ENCODE results near the gene ANKRD53.
"Not testable (repeated sequence)": the region's sequence is repeated elsewhere in the genome, so short reads cannot be mapped to it uniquely, and the experiment has no call there.

The ANKRD53 gene

DNA sequence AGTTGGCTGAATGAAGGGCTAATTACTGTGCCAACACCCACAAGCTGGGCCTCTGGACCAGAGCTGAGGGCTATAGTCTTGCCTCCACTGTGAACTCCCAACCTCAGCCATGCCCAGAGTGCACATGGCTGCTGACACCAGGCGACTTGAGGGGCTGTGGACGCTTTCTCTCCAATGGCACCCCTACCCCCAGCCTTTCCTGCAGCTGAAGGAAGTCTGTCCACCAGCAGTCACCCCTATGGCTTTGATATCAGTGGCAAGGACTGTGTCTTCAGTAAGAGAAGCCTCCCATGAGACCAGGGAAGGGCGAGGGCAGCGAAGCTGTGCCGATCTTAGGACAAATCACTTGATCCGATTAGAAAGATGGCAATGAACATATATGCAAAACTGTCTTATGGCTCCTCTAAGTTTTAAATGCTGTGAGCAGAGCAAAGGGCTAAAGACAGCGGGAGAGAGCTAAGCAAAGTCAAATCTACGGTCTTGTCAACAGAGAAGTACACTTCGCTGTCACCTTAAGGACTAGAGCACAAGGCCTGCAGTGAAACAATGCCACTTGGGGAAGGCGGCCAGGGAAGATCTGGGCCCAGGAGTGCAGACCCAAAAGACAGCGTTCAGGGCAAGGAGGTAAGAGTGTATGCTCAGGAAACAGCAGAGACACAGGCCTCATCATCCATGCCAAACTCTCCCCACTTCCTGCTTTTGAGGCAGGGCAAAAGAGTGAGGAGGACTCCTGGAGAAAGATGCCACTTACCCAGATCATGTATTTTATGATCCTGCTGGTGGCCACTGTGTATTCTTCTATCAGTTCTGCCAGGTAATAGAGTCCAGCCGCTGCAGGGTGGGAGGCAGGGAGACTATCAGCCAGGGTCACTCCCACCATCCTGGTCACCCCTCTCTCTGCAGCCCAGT lies 14.8 kb downstream of the ANKRD53 start:
- DNase-seq: no peak

DNA sequence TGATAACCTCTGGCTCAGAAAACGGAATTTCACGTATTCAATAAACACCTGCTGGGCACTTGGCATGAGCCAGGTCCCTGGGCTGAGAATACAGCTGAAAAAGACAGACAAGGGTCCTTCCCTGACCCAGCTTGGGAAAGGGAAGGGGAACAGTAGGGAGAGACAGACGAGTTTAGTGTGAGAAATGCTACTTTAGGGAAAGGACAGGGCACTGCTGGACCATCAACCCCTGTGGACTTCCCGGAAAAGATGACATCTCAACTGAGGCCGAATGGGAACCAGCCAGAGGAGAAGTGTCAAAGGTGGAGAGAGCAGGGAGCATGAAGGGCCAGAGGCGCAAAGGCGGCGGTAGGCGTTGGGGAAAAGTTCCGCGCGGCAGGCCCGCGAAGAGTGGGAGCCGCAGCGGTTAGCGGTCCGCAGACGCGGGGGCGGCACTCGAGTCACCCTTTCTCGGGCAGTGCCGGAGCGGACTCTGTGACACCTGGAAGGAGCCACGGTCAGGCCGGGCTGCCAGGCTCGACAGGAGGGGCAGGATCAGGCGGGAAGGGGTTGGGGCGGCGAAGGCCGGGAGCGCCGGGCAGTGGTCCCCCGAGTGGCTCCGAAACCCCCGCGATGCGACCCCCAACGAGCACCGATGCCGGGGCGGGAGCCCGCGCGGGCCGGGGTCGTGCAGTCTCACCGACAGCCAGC lies 15.7 kb downstream of the ANKRD53 start:
- DNase-seq: no peak

DNA sequence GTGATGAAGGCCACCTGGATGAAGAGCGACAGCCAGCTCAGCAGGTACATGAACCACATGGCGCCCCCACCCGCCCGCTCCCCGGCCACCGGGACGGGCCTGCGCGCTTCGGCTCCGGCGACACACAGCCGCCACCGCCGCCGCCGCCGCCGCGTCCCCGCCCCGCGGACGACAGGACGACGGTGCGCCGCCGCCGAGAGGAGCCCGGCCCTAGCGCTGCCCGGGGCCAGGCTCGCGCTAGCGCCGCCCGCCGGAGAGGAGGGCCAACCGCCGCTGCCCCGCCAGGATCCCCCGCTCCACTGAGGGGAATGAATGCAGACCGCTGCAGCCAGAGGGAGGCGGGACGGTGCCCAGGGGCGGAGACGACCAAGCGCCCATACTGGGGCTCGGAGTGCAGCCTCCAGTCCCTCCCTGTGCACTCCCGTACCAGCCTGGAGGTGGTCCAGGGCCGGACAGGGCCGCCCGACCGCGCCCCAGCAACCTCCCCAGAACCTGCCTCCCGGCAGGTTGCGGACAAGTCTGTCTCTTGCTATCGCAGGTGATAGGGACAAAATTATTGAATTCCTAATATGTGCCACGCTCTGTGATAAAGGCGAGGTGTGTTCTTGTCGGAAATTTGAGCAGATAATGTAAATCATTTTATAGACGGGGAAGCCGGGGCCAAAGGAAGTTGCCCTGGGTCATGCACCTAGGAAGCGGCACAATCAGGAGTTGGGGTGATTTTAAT lies 16.4 kb downstream of the ANKRD53 start, which contains the start of gene TEX261:
Gene TEX261, minus strand, starts transcription at position 175 of the 727 bp plus-strand sequence. Its CDS starts 116 bp downstream, at position 59.
- DNase-seq: no peak

DNA sequence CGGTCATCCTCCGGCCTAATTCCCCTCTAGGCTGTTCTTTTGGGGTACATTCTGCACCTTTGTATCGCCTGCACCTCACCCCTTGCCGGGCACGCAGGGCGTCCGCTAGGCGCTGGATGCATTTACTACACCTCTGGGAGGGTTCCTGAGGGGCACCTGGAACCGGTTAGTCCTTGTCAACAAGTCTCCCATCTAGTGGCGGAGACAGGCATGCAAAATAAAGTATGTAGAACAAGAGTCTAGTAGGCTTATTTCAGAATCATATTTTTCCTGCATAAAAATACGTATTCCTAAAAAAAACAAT lies 16.9 kb downstream of the ANKRD53 start:
- DNase-seq: no peak

DNA sequence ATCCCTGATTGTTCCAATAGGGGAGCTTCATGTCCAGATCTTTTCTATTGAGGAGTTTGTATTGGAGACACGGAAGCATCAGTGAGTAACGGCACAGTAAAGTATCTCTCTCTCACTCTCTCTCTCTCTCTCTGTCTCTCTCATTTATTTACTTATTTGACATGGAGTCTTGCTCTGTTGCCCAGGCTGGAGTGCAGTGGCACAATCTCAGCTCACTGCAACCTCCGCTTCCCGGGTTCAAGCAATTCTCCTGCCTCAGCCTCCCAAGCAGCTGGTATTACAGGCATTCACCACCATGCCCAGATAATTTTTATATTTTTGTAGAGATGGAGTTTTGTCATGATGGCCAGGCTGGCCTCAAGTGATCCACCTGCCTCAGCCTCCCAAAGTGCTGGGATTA lies 20.5 kb downstream of the ANKRD53 start:
- DNase-seq: not testable (repeated sequence)

DNA sequence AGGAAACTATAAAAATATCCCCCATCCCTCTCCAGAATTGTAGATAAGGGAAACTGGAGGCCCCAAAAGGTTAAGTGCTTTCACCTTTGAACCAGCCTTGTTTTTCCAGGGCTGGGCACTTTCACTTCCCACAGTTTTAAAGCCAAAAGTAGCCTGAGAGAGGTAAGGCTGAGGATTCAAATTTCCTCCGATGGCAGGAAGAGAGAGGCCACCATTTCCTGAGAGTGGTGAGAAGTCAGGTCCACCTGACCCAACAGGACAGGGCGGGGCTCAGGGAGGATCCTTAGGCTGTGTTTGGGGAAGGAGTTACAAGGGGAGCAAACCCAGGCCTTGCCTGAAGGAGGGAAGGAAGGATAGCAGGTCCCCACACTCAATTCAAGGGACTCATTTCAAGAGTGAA lies 20.9 kb downstream of the ANKRD53 start:
- DNase-seq: no peak

DNA sequence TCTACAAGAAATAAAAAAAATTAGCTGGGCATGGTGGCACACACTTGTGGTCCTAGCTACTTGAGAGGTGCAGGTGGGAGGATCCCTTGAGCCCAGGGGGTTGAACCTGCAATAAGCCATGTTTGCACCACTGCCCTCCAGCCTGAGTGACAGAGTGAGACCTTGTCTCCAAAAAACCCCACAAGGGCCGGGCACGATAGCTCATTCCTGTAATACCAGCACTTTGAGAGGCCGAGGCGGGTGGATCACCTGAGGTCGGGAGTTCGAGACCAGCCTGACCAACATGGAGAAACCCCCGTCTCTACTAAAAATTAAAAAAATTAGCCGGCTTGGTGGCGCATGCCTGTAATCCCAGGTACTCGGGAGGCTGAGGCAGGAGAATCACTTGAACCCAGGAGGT lies 21.5 kb downstream of the ANKRD53 start:
- DNase-seq: not testable (repeated sequence)

DNA sequence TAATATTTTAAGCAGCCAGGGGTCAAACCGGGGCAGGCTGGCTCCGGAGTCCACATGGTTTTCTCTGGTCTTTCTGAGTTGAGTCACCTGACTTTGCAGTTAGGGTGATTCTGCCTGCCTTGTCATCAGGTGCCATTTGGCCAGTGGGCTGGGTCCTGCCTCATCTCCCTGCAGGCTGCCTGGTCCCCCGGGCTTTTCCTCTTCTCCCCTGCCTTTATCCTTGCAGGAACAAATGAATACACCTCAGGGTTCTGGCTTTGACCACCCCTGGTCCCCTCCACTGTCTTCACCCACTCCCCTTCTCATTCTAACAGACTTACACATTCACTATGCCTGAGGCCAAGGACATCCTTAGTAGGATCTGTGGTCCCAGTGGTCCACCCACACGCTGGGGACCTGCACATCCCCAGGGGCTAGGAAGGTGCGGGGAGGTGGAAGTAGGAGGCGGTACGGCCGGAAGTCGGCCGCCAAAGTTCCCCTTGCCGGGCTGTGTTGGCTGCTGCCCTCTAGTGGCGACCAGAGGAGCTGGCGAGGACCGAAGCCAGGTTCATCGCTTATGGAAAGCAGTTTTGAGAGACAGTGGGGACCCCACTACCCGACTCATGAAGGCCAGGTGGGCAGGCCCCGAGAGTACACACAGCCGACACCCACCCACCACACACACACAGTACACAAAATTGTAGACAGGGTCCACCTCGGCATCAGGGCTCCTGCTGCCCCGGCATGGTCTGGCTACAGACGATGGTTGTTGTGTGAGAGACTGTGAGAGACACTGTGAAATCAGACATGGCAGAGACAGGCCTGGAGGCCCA lies 22.6 kb downstream of the ANKRD53 start:
- no peak for DNase-seq

DNA sequence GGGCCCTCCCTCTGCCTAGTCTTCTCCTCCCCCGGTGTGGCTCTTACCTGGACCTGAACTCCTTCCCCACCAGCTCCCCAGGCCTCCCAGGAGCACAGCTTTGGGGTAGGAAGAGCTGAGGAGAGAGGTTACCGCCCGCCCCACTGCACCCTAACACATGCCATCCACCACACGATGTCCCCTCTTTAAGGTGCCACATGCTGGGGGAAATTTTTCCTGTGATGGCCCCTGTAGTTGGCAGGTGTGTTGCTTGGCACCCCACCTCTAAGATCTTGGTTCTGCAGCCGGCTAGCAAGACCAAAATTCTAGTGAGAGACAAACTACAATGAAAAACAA lies 23.1 kb downstream of the ANKRD53 start:
- DNase-seq: no peak

DNA sequence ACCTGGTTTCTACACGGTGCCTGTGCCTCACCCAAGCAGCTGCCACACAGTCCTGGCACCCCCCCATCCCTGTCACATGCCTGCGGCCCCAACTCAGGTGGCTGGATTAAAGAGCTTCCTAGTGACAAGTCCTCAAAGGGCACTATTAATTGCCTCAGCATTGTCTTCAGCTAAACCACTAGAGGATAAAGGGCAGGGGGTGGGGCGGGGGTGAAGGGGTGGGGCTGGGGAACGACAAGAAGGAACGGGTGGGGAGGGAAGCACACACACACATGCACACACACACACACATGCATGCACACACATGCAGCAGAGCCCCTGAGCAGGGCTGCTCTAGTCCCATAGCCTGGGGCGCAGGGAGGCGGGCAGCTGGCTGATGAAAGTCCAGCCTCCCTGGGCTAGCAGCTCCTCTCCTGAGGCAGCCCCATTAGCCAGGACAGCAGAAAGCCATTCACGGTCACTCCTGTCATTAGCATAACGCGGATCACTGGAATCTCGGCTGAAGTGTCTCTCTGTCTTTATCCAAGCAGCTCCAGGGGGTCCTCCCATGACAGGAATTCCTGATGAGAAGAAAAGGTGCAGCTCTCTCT lies 23.6 kb downstream of the ANKRD53 start:
- DNase-seq: no peak

DNA sequence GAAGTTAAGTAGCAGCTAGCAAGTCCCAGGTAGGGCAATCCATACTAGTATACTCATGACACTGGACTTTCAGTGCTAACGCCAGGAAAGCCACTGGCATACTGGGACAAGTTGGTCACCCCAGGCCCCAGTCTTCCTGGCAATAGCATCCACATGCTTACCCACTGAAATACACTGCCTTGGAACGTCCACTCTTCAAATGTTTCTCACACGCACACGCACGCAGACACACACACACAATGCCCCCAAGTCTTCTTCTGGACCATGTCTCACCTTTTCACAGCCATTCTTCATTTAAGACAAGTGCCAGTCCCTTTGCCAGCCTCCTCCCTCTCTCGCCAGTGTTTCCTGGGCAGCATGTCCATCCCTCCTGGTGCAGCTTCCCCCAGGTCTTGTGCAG lies 25.0 kb downstream of the ANKRD53 start:
- no peak for DNase-seq

DNA sequence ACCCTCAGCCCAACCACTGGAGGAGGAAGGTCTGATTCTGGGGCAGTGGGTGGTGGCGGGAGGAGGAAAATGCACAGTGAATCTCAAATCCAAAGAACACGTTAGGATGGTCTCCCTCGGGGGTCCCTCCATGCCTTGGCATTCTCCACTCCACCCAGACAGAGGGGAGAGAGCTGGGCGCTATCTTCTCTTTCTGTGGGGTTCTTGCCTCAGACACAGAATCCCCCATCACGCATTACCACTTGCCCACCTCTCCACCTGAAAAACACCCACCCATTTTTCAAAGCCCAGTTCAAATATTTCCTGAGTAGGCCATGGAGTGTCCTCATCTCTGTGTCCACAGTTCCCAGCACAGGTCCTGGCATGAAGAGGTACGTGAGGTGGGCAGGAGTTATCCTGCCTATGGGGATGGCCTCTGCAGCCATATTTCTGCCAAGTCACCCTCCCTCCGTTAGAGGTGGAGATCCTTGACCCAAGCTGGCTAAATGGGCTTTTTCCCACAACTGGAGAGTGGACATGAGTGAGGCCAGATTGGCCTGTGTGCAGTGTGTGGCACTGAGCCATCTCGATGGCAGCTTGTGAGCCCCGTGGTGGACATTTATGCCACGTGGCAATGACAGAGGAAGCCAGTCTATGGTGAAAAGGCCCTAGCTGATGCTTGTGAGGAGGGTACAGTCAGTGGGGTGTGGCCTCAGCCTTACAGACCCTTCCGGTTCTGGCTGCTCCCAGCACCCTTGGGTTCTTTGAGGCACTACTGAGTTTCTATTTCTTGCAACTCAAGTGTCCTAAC lies 25.7 kb downstream of the ANKRD53 start:
- no peak for DNase-seq

DNA sequence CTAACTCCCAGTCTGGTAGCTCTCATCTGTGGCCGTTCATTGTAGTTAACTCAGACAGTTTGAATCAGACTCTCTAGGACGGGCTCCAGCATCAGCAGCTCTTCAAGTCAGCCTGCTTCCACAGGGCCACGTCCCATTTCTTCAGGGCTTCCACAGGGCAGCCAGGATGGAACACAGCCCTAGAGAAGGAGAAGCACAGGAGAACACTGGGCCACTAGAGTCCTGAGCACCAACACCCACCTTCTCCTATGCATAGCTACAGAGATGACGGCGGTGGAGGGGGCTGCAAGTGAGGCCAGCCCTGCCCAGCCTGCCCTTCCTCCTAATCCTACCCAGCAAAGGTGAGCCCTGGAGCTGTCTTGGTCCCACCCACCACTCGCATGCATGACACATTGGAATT lies 26.4 kb downstream of the ANKRD53 start:
- no peak for DNase-seq

DNA sequence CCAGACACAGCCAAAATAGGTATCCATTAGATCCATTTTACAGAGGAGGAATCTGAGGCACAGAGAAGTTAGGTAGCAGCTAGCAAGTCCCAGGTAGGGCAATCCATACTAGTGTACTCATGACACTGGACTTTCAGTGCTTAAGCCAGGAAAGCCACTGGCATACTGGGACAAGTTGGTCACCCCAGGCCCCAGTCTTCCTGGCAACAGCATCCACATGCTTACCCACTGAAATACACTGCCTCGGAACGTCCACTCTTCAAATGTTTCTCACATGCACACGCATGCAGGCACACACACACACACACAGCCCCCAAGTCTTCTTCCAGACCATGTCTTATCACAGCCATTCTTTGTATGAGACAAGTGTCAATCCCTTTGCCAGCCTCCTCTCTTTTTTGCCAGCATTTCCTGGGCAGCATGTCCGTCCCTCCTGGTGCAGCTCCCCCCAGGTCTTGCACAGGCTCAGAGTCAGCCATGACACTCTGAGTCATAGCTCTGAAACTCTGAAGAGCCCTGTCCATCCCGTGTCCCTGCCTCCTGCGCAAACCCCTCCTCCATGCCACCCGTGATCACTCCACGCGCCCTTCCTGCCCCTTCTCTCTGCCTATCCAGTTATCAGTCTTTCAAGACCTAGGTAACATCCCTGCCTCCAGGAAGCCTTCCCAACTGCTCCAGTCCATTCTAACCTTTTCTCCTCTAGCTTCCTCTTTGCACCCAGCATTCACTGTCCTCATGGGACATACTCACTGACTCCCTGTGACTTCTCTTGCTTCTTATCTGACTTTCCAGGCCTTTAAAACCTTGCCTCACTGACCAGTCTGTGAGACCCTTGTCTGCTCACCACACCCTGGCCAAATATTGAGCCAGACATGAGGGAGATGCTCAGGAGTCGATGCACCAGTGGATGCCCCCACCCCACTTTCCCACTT lies 27.1 kb downstream of the ANKRD53 start:
- no peak for DNase-seq

DNA sequence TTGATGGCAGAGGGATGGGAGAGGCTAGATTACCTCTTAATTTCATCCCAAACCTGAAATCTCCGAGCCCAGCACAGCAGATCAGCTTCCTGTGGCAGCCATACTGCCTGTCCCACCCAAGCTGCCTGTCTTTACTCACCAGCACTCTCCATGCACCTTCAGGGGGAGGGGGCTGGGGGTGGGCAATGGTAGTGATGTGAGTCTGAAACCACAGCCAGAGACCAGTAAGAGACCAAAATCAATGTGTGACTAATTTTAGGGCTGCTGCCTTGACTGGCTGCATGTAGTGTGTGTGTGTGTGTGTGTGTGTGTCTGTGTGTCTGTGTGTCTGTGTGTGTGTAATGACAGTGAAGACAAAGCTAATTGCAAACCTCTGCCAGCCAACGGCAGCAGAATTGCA lies 27.9 kb downstream of the ANKRD53 start:
- DNase-seq: no peak

DNA sequence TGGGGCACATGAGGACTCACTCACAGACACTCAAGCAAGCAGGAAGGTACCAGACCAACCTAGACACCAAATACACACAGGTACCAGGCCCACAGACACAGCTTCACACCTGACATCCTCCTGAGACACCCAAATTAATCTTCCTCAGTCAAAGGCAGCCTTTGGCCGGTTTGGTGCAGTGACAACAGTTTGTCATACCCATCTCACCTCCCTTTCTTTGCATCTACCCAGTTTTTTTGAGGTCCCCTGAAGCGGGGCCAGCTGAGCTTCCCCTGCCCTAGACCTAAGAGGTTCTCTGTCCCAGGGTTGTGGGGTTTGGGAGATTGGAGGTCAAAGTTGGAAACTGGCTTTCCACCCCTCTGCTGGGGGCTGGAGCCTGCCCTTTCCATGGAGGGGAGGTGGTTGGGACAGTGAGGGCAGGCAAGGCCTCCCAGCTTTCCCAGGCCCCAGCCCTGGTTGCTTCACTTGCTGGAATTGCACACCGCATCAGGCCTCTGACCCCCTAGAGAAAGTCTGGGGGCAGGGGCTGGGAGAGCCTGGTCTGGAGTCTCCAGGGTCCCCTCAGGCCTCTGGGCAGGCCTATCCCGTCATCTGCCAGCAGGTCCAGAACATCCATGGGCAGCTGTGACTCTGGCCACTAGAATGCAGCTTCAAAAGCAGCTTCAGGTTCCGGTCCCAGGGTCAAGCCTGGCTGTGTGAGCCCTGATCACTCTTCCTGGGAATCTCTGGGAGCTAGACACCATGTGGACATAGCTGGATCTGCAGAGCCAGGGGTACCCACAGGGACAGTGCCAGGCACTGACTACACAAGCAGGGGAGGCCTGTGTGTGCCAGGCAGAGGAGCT lies 28.7 kb downstream of the ANKRD53 start:
- no peak for DNase-seq

DNA sequence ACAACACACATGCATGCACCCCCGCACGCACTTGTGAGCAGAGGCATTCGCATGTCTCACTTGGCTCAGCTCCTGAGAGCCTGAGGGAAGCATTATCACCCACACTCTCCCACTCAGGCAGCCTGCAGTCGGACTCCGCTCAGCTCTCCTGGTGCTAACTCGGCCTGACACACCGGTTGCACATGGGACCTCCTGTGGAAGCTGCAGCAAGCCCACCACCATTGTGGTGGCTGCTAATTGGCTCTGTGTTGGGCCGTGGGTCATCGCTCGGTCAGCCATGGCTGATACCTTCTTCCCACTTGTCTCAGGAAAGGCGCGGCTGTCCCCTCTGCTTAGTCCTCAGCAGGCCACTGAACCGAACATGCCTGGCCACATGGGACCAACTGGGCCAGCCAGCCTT lies 29.9 kb downstream of the ANKRD53 start:
- DNase-seq: no peak

DNA sequence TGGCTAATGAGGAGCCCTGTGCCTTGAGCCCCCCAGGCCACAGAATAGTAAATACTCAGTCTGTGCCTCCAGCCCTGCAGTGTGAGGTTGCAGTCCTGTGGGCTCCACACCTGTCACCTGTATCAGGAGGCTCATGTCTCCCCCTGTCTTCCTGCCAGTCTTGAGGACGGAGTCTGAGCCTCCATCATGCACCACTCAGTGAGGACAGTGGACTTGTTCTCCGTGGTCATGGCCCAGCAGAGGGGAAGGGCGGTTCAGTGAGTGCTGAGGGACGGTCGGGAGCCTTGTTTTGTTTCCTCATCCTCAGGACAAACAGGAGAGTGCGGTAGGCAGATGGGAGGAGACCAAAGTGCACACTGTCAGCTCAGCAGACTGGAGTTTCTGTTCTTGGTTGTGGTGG lies 33.4 kb downstream of the ANKRD53 start:
- not testable (repeated sequence) for DNase-seq

DNA sequence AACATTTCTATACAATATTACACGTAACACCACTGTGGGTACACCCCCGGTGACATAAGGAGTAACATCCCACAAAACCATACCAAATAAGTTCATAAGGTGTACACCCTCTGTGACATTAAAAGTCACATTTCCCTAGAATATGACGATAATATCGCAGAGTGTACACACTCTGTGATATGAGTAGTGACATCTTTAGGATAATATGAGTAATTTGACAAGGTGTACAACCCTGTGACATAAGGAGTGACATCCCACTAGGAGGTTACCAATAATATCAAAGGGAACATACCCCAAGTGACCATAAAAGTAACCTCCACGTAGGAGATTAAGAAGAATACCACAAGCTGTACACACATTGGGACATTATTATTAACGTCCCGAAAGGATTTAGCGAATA lies 40.2 kb downstream of the ANKRD53 start:
- DNase-seq: no peak

DNA sequence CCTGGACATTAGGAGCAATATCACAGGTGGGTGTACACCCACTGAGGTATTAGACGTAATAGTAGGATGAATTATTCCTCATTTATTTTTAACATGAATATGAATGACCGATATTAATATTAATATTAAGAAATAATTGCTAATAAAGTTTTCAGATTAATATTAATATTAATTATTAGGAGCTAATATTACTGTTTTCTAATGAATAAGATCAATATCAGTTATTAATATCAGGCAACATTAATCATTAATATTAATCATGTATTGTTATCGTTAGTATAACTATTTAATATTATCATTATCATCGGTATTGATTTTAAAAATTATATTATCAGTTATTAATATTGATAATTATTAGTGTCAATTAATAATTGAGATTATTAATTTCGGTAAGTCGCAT lies 41.6 kb downstream of the ANKRD53 start:
- not testable (repeated sequence) for DNase-seq
